Stimulated activated CD8-positive, alpha-beta memory T cell treated with anti-CD3 and anti-CD28 coated beads, Interleukin-12 subunit alpha, Interleukin-12 subunit beta, amount 100 ng/mL, for 1 hour (primary cell): ENCODE data around the gene SLC30A1.

Experiments used
- DNase-seq: peaks from one replicate; pipeline ENCODE4 v3.0.0-alpha.2; 2020; ENCODE audit warnings: low read depth

SLC30A1 gene

DNA sequence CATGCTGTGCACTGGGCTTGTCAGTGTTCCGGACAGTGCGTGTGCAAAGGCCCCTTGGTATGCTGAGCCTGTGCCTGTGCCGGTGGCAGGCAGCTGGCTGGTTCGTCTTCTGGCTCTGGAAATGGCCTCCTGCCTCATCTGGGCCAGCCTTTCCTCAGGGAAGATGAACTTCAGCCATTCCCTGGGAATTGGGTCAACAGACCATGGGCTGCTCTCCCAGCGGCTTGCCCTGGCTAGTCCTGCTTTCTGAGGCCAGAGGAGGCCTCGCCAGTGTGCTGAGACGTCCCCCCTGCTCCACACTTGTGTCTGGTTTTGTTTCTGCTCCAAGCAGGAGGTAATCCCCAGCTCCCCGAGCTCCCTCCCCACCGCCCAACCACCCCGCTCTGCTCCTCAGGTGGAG, 54.4 kb downstream of the SLC30A1 start:
- no peak for DNase-seq

GRCh38 chr1:211522804-211523203, 56.2 kb downstream of the SLC30A1 start:
- DNase-seq, result no peak
